ENCODE results near the gene SIDT2. TPM values are rescaled to one million over a fixed set of nuclear protein-coding genes. Genes with fewer than 3 reads are reported as not detected.

SIDT2 gene
- total and polyA plus RNA-seq, 2 of the 8 experiments (the other 6 are each of a cell fraction or from before 2014, with no cell fraction given) = 18.5 to 21.1 TPM

GRCh38 chr11:117130879-117131278 is 47.7 kb upstream of the SIDT2 start (continued):
- TF ChIP-seq HDAC2 (IDR thresholded peaks at IDR 0.05; ENCODE audit: borderline replicate concordance in 1 of 2, low read depth in 2 of 2, low read length in 2 of 2) (no peak), NANOG (IDR thresholded peaks at IDR 0.05; ENCODE audit: insufficient read depth, low read depth, low read length, poor library complexity, severe bottlenecking) (no peak), MAFK (IDR thresholded peaks at IDR 0.05; ENCODE audit: low read depth, low read length) (no peak), KDM4A (IDR thresholded peaks at IDR 0.05; ENCODE audit: low read depth, low read length, severe bottlenecking) (no peak), TAF1 (IDR thresholded peaks at IDR 0.05; ENCODE audit: low read depth, low read length) (no peak), SUZ12 (IDR thresholded peaks at IDR 0.05; ENCODE audit: low read length) (no peak)

Measured in H1 (cell line).